T-cell (primary cell): ENCODE data around the gene ZNF91. TPM values are rescaled to one million over a fixed set of nuclear protein-coding genes. Genes with fewer than 3 reads are reported as not detected.

Experiments
- ATAC-seq, 4 experiments: fragments of 200-7000 bp in 3 of 4; fragments of 150-1000 bp in 1 of 4; cut with Tn5 transposase; replicated peaks in 1 of 4; 1 replicate in 3 of 4; 2 replicates in 1 of 4; pipeline ENCODE4 v1.10.0; 2021; ENCODE audit warnings: moderate library complexity in 3 of 4, mild to moderate bottlenecking in 2 of 4, moderate number of reproducible peaks in 1 of 4
- CTCF ChIA-PET, 2 donors: fragments of 300-600 bp; sonication (Branson Sonifier 250); formaldehyde crosslinking; loops; one replicate each; lab custom pipeline; 2022; ENCODE audit warnings: antibody characterized with exemption in 2 of 2; lab: Charles Lee
- POLR2A ChIA-PET, 2 donors: fragments of 300-600 bp; sonication (Branson Sonifier 250); formaldehyde crosslinking; loops; one replicate each; lab custom pipeline; 2022; ENCODE audit warnings: antibody characterized with exemption in 2 of 2; lab: Charles Lee
- DNase-seq, 35 experiments: peaks; one replicate each; pipeline versions ENCODE4 v3.0.0 to v3.0.0-alpha.2; 2013 to 2023
- H3K27ac ChIP-seq: one replicate; pipeline ENCODE4 v1.5.1; 2013; ENCODE audit warnings: low read length
- H3K27me3 ChIP-seq, 2 experiments: replicated peaks in 1 of 2; 1 replicate in 1 of 2; 2 replicates in 1 of 2; pipeline versions ENCODE4 v1.6.1 to v1.7.0; 2013; ENCODE audit warnings: low read length in 1 of 2, mixed read lengths in 1 of 2; ENCODE audit not compliant: control insufficient read depth in 2 of 2, insufficient read depth in 2 of 2; ENCODE audit errors: extremely low read depth in 1 of 2
- H3K36me3 ChIP-seq, 2 donors: 1 replicate in 1 of 2; 2 replicates in 1 of 2; pipeline versions ENCODE4 v1.6.1 to v1.7.0; 2013; ENCODE audit warnings: low read length in 1 of 2; ENCODE audit not compliant: control insufficient read depth in 2 of 2, insufficient read depth in 1 of 2; ENCODE audit errors: extremely low read depth in 1 of 2
- H3K4me1 ChIP-seq, 2 experiments: 1 replicate in 1 of 2; 2 replicates in 1 of 2; pipeline versions ENCODE4 v1.6.1 to v1.7.0; 2013; ENCODE audit warnings: low read length in 2 of 2, mixed read lengths in 1 of 2; ENCODE audit not compliant: insufficient read depth in 2 of 2, control insufficient read depth in 1 of 2; ENCODE audit errors: extremely low read depth in 1 of 2
- H3K4me3 ChIP-seq, 2 donors: 1 replicate in 1 of 2; 2 replicates in 1 of 2; pipeline versions ENCODE4 v1.5.1 to v1.7.0; 2013; ENCODE audit warnings: mild to moderate bottlenecking in 2 of 2, low read length in 1 of 2, moderate library complexity in 1 of 2; ENCODE audit not compliant: control insufficient read depth in 1 of 2; ENCODE audit errors: extremely low read depth in 1 of 2
- H3K9me3 ChIP-seq: 2 replicates; pipeline ENCODE4 v1.7.0; 2013
- H3K27ac Mint-ChIP-seq, 2 donors: one replicate each; pipeline ENCODE4 v1.8.0; 2020 to 2021; ENCODE audit warnings: mild to moderate bottlenecking in 2 of 2, mixed read lengths in 2 of 2
- H3K27me3 Mint-ChIP-seq, 2 donors: one replicate each; pipeline ENCODE4 v1.8.0; 2021 to 2022; ENCODE audit warnings: mixed read lengths in 2 of 2
- H3K36me3 Mint-ChIP-seq: one replicate; pipeline ENCODE4 v1.8.0; 2021; ENCODE audit warnings: mixed read lengths
- H3K4me1 Mint-ChIP-seq, 3 donors: one replicate each; pipeline ENCODE4 v1.8.0; 2020 to 2022; ENCODE audit warnings: mixed read lengths in 3 of 3, mild to moderate bottlenecking in 1 of 3
- H3K4me3 Mint-ChIP-seq, 3 donors: one replicate each; pipeline ENCODE4 v1.8.0; 2020 to 2022; ENCODE audit warnings: mild to moderate bottlenecking in 3 of 3, mixed read lengths in 3 of 3, moderate library complexity in 3 of 3
- H3K9me3 Mint-ChIP-seq, 3 donors: one replicate each; pipeline ENCODE4 v1.8.0; 2020 to 2022; ENCODE audit warnings: mixed read lengths in 3 of 3
- WGBS: methylation state at CpG from one replicate; pipeline ENCODE4 v1.1.5; 2013; ENCODE audit warnings: missing lambda C conversion rate; ENCODE audit not compliant: insufficient coverage; 5-methylcytosine and 5-hydroxymethylcytosine counted together
- total RNA-seq, 35 experiments: library from RNA in 6 of 35; stranded (reverse) in 6 of 35; fragments of 120-200 nt in 1 of 35; gene quantifications; one replicate each; pipeline versions ENCODE4 v1.2.1 to v1.2.4 and lab custom pipeline; 2013 to 2026

The ZNF91 gene
- total RNA-seq (100 to 1,000 TPM in 1 of 5 donors, 10 to 100 TPM in 4; 76.0 to 103 (median 80.4) TPM), total RNA-seq (lab: John Stamatoyannopoulos, UW) (79.6 to 359 (median 208) reads per million in 29 experiments)
- 127 TPM for total RNA-seq (2013)

DNA sequence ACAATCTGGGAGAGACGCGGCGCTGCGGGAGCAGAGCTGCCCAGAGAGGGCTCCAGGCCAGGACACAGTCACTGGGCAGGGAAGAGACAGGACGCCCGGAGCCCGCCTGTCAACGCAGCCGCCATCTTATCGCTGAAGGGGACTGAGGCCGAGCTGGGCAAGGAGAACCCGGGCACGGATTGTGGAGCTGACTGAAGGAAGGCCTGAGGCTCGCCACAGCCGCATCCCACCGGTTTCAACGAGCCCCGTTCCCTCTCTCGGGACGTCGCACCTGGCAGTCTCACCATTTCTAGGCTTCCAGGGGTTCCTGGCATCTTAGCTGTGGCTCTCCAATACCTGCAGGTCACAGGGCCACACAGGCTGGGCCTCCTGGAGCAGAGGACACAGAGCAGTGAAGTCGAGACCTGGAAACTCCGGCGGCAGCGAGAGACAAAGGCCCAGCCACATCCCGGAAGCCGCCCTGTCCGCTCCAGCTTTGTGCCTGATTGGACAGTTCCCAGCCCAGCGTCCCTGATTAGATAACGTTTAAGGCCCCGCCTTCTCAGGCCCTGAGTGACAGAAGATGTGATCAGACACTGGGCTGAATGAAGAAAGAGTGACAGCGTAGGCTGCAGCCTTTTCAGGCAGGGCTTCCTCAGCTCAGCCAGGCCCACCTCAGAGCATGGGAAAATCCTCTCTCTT, at the start of gene ZNF91:
ZNF91 (minus strand) TSS at position 431 of the 681 bp plus-strand sequence; CDS start at position 314, 117 bp downstream.
- ChIA-PET POLR2A (interaction anchor here (0.6 to 1.2 kb wide), 9 partner anchors 15 to 1342 kb away, joined by 3 to 11 read pairs (median 3); partner anchors contain the start of genes ZNF254 (in 1 of the 2) and ZNF681 (in 1 of the 2)), CTCF (interaction anchor here in 1 of 2 donors (0.5 to 1.1 kb wide), 2 partner anchors 112 to 637 kb away, joined by 3 read pairs; no protein-coding TSS in a partner anchor)
- DNase-seq, result peak; percentile 80 to 96 (median 94)
- H3K4me1 ChIP-seq, result peaks cover 2 to 29% of the 10 kb centered on the region in 2 experiments
- Mint-ChIP-seq H3K36me3 (peaks cover 27% of the 10 kb centered on the region), H3K27me3 (no peaks in the 10 kb centered on the region), H3K4me1 (peaks cover 29 to 45% (median 31%) of the 10 kb centered on the region in 3 donors), H3K4me3 (peak within 1 kb of the TSS; percentile 95 to 99 (median 99)), H3K9me3 (no peaks in the 10 kb centered on the region), H3K27ac (peak within 1 kb of the TSS; percentile 98 to 99)
- peak within 1 kb of the TSS; percentile 66 to 92 for H3K4me3 ChIP-seq
- under 1% methylated on average over 31 of the region's 32 CpGs for WGBS
- H3K27ac ChIP-seq, result peak within 1 kb of the TSS; percentile 92
- H3K27me3 ChIP-seq, result no peaks in the 10 kb centered on the region
- peaks cover 0 to 3% of the 10 kb centered on the region in 2 donors for H3K36me3 ChIP-seq
- peak; percentile 97 to 99 (median 98) for ATAC-seq
- H3K9me3 ChIP-seq, result no peaks in the 10 kb centered on the region

DNA sequence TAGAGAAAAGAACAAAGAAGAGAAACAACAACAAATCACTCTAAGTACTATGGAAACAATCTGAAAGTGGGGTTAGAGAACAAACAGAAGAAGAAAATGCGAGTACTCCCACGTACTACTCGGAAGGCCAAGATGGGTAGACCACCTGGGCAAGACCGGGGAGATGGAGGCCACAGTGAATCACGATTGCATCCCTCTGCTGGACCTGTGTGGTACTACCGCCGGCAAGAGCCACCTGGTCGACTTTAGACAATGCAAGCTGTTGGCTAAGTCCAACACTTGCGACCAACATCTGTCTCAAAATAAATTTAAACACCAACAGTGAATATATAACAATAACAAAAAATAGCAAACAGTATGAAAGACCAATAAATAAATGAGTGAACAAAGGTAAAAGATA, 45.5 kb upstream of the ZNF91 start:
- H3K27me3 ChIP-seq, result peaks cover 0 to 2% of the 10 kb centered on the region in 2 experiments
- POLR2A ChIA-PET, result no interaction called here
- H3K36me3 ChIP-seq, result no peaks in the 10 kb centered on the region
- no peaks in the 10 kb centered on the region for H3K4me1 Mint-ChIP-seq
- no peak overlapping the region for H3K27ac ChIP-seq
- no peak overlapping the region for H3K27ac Mint-ChIP-seq
- H3K4me1 ChIP-seq, result no peaks in the 10 kb centered on the region
- H3K27me3 Mint-ChIP-seq, result no peaks in the 10 kb centered on the region
- H3K9me3 ChIP-seq, result no peaks in the 10 kb centered on the region
- CTCF ChIA-PET, result no interaction called here
- WGBS, result 69% methylated on average over 6 of the region's 9 CpGs
- ATAC-seq (no peak), DNase-seq (peak in 1 of 35 experiments; percentile 12)
- peaks cover 26 to 55% (median 38%) of the 10 kb centered on the region in 3 donors for H3K9me3 Mint-ChIP-seq
- peaks cover 6% of the 10 kb centered on the region for H3K36me3 Mint-ChIP-seq
- H3K4me3 Mint-ChIP-seq, result no peak overlapping the region
- H3K4me3 ChIP-seq, result no peak overlapping the region

DNA sequence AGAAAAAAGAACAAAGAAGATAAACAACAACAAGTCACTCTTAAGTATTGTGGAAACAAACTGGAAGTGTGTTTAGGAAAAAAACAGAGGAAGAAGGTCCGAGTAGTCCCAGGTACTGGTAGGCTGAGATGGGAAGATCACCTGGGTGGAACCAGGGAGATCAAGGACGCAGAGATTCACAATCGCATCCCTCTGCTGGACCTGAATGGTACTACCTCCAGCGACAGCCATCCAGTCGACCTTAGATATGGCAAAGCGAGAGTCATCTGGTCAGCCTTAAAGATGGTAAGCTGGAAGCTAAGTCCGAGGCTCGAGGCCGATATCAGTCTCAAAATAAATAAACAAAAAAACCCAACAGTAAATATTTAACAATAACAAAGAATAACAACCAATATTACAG, 44.9 kb upstream of the ZNF91 start:
- H3K9me3 ChIP-seq, result no peaks in the 10 kb centered on the region
- H3K27me3 ChIP-seq, result peaks cover 0 to 2% of the 10 kb centered on the region in 2 experiments
- peaks cover 6% of the 10 kb centered on the region for H3K36me3 Mint-ChIP-seq
- no peaks in the 10 kb centered on the region for H3K27me3 Mint-ChIP-seq
- no peak overlapping the region for H3K27ac Mint-ChIP-seq
- no peak overlapping the region for H3K27ac ChIP-seq
- ChIA-PET POLR2A (interaction anchor here in 1 of 2 donors (0.6 kb wide), 1 partner anchor 31 kb away, joined by 5 read pairs; no protein-coding TSS in a partner anchor), CTCF (no interaction called here)
- H3K4me3 ChIP-seq, result no peak overlapping the region
- no peak for DNase-seq
- H3K4me1 Mint-ChIP-seq, result no peaks in the 10 kb centered on the region
- no peak overlapping the region for H3K4me3 Mint-ChIP-seq
- WGBS, result 92% methylated on average over 4 of the region's 9 CpGs
- H3K4me1 ChIP-seq, result no peaks in the 10 kb centered on the region
- no peak for ATAC-seq
- H3K36me3 ChIP-seq, result no peaks in the 10 kb centered on the region
- H3K9me3 Mint-ChIP-seq, result peaks cover 24 to 52% (median 35%) of the 10 kb centered on the region in 3 donors

DNA sequence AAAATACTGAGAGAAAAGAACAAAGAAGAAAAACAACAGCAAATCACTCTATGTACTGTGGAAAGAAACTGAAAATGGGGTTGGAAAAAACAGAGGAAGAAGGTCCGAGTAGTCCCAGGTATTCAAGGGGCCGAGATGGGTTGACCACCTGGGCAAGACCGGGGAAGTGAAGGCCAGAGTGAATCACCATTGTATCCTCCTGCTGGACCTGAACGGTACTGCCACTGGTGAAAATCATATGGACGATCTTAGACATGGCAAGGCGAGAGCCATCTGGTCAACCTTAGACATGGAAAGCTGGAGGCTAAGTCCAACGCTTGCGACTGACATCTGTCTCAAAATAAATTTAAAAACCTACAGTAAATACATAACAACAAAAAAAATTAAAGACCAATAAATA, 44.4 kb upstream of the ZNF91 start:
- H3K4me1 ChIP-seq, result no peaks in the 10 kb centered on the region
- no peaks in the 10 kb centered on the region for H3K9me3 ChIP-seq
- Mint-ChIP-seq H3K27me3 (no peaks in the 10 kb centered on the region), H3K4me1 (no peaks in the 10 kb centered on the region), H3K4me3 (no peak overlapping the region), H3K36me3 (peaks cover 6% of the 10 kb centered on the region), H3K9me3 (peaks cover 26 to 55% (median 38%) of the 10 kb centered on the region in 3 donors), H3K27ac (no peak overlapping the region)
- no peak overlapping the region for H3K27ac ChIP-seq
- H3K4me3 ChIP-seq, result no peak overlapping the region
- no peak for DNase-seq
- 89% methylated on average over 6 of the region's 8 CpGs for WGBS
- POLR2A ChIA-PET, result interaction anchor here in 1 of 2 donors (0.6 kb wide), 1 partner anchor 30 kb away, joined by 5 read pairs; no protein-coding TSS in a partner anchor
- peaks cover 0 to 2% of the 10 kb centered on the region in 2 experiments for H3K27me3 ChIP-seq
- ATAC-seq, result no peak
- CTCF ChIA-PET, result no interaction called here
- no peaks in the 10 kb centered on the region for H3K36me3 ChIP-seq

DNA sequence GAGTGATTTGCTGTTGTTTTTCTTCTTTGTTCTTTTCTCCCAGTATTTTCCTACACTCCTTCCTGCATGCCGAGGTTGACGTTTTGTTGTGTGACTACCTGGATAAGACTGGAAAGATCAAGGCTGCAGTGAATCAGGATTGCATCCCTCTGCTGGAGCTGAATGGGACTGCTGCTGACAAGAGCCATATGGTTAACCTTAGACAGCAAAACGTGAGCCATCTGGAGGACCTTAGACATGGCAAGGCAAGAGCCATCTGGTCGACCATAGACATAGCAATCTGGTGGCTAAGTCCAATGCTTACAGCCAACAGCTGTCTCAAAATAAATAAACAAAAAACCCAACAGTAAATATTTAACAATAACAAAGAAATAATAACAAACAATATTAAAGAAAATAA, 42.6 kb upstream of the ZNF91 start:
- H3K4me3 ChIP-seq, result no peak overlapping the region
- H3K4me1 Mint-ChIP-seq, result no peaks in the 10 kb centered on the region
- peaks cover 6% of the 10 kb centered on the region for H3K36me3 Mint-ChIP-seq
- no peaks in the 10 kb centered on the region for H3K9me3 ChIP-seq
- no peak overlapping the region for H3K4me3 Mint-ChIP-seq
- no peaks in the 10 kb centered on the region for H3K27me3 Mint-ChIP-seq
- no peak overlapping the region for H3K27ac Mint-ChIP-seq
- H3K4me1 ChIP-seq, result no peaks in the 10 kb centered on the region
- ChIA-PET POLR2A (no interaction called here), CTCF (no interaction called here)
- no peak for ATAC-seq
- H3K9me3 Mint-ChIP-seq, result peaks cover 27 to 60% (median 46%) of the 10 kb centered on the region in 3 donors
- no peak for DNase-seq
- no peak overlapping the region for H3K27ac ChIP-seq
- H3K36me3 ChIP-seq, result no peaks in the 10 kb centered on the region
- H3K27me3 ChIP-seq, result peaks cover 0 to 2% of the 10 kb centered on the region in 2 experiments
- 84% methylated on average over 4 of the region's 4 CpGs for WGBS

DNA sequence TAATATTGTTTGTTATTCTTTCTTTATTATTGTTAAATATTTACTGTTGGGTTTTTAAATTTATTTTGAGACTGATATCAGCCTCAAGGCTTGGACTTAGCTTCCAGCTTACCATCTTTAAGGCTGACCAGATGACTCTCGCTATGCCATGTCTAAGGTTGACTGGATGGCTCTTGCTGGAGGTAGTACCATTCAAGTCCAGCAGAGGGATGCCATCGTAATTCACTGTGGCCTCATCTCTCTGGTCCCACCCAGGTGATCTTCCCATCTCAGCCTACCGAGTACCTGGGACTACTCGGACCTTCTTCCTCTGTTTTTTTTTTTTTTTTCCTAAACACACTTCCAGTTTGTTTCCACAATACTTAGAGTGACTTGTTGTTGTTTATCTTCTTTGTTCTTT, 41.7 kb upstream of the ZNF91 start:
- ChIA-PET CTCF (no interaction called here), POLR2A (interaction anchor here in 1 of 2 donors (0.6 kb wide), 1 partner anchor 255 kb away, joined by 8 read pairs; no protein-coding TSS in a partner anchor)
- 100% methylated on average over 1 of the region's 4 CpGs for WGBS
- Mint-ChIP-seq H3K4me3 (no peak overlapping the region), H3K36me3 (peaks cover 6% of the 10 kb centered on the region), H3K27me3 (no peaks in the 10 kb centered on the region), H3K9me3 (peaks cover 27 to 61% (median 47%) of the 10 kb centered on the region in 3 donors), H3K27ac (no peak overlapping the region), H3K4me1 (no peaks in the 10 kb centered on the region)
- Histone ChIP-seq H3K27me3 (peaks cover 0 to 2% of the 10 kb centered on the region in 2 experiments), H3K36me3 (no peaks in the 10 kb centered on the region), H3K4me3 (no peak overlapping the region), H3K9me3 (no peaks in the 10 kb centered on the region), H3K4me1 (no peaks in the 10 kb centered on the region), H3K27ac (no peak overlapping the region)
- DNase-seq (no peak), ATAC-seq (no peak)
